ENCODE results near the gene PSMG4.
"Not testable (repeated sequence)": the region's sequence is repeated elsewhere in the genome, so short reads cannot be mapped to it uniquely, and the experiment has no call there.

The PSMG4 gene

GRCh38 chr6:3230256-3230882 is 28.4 kb upstream of the PSMG4 start:
- FAIRE-seq (no peak), DNase-seq (ENCODE audit: low spot score) (no peak)

DNA sequence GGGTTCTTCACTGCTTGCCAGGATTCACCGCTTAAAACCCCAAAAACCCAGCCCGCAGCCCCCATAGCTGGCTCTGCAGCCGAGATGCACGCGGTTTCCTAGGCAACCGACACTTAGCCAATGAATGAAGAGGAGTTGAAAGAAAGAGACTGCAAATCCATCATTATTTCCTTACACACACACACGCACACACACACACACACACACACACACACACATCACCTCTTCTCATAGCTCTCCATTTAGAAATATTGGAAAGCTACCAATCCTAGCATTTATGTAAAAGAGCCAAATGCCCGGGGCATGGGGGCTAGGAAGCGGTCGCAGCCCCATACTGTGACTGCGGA is 27.9 kb upstream of the PSMG4 start:
- FAIRE-seq (no peak), DNase-seq (ENCODE audit: low spot score) (peak; percentile 35)

GRCh38 chr6:3231247-3232016 is 27.3 kb upstream of the PSMG4 start:
- FAIRE-seq (no peak), DNase-seq (ENCODE audit: low spot score) (peak; percentile 74)

- DNase-seq (ENCODE audit: low spot score) (no peak), FAIRE-seq (no peak)
Observed at GRCh38 chr6:3232017-3232945, 26.5 kb upstream of the PSMG4 start.

GRCh38 chr6:3233321-3233720 is 25.4 kb upstream of the PSMG4 start:
- FAIRE-seq: no peak
- no peak for DNase-seq (ENCODE audit: low spot score)

- no peak for DNase-seq (ENCODE audit: low spot score)
- FAIRE-seq: no peak
Observed at GRCh38 chr6:3233904-3234303, 24.8 kb upstream of the PSMG4 start.

DNA sequence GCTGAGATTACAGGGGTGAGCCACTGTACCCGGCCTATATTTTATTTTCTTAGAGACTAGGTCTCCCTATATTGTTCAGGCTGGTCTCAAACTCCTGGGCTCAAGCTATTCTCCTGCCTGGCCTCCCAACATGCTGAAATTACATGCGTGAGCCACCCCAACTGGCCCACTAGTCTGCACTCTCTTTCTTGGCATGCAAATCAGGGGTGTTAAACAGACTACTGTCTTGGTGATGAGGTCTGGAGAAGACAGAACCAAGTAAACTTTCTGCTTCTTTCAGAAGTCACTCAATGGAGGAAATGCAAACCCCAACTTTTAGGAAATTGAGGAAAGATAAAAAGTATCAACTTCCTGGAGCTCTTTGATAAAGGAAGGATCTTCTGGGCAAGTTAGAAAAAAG is 23.3 kb upstream of the PSMG4 start:
- FAIRE-seq: no peak
- DNase-seq (ENCODE audit: low spot score): no peak

- DNase-seq (ENCODE audit: low spot score) (no peak), FAIRE-seq (no peak)
Observed at GRCh38 chr6:3236005-3236404, 22.7 kb upstream of the PSMG4 start.

- FAIRE-seq (no peak), DNase-seq (ENCODE audit: low spot score) (no peak)
Observed at GRCh38 chr6:3237761-3238662, 20.7 kb upstream of the PSMG4 start.

DNA sequence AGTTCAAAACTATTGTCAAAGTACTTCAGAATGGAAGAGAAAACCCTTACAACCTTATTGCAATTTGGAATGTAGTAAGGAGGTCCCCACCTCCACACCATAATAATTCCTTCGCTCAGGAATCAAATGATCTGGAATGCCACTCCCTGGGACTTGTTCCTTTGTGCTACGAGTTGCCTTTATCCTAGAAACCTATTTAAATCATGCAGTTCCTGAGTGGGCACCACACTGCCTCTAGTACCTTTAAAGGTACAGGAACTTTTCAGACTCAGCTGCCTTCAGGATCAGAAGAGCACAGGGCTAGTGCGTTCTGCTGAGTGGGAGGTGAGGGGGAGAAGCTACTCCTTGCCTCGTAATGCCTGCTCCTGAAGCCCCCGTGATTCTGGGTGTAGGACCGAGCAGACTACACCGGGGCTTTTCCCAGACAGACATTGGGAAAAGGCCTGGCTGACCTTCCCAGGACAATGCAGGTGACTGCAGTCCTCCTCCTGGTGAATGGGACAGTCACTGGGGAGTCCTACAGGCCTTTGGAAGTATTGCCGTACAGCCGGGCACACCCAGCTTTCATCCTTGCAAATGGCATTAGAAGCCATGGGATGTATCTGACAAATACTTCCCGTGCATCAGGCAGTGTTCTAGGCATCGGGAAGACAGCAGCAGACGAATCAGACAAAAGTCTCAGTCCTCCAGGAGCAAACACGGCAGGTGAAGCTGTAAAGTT is 19.5 kb upstream of the PSMG4 start:
- DNase-seq (ENCODE audit: low spot score): no peak

GRCh38 chr6:3240595-3240994 is 18.2 kb upstream of the PSMG4 start:
- no peak for FAIRE-seq
- no peak for DNase-seq (ENCODE audit: low spot score)

More for the DNA sequence above, 19.5 kb upstream of the PSMG4 start:
- no peak for FAIRE-seq

DNA sequence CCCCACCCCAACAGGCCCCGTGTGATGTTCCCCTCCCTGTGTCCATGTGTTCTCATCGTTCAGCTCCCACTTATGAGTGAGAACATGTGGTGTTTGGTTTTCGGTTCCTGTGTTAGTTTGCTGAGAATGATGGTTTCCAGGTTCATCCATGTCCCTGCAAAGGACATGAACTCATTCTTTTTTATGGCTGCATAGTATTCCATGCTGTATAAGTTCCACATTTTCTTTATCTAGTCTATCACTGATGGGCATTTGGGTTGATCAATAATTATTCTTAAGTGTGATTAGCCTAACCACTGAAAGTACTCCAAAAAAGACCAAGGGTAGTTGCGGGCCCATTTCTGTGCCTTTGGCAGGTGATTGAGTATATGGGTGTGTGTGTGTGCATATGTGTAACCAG is 17.0 kb upstream of the PSMG4 start:
- not testable (repeated sequence) for FAIRE-seq

DNA sequence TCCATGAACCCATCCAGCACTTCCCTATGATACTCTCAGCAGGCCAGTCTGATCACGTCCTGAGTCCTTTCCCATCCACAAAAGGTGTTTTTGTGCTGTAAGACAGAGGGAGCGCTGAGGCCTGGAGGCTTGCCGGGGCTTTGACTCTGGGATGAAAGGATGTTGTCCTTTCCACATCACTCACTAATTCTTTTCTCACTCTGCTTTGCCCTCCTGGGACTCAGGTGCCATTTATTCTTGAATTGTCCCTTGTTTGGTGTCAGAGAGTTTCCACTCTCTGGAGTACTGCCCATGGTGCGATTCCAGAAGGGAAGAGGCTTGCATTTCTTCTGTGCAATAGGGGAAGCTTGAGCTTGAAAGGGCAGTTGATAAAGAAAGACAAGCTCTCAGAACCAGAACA is 16.0 kb upstream of the PSMG4 start:
- FAIRE-seq (no peak), DNase-seq (ENCODE audit: low spot score) (no peak)

More for the DNA sequence above, 17.0 kb upstream of the PSMG4 start:
- DNase-seq (ENCODE audit: low spot score): not testable (repeated sequence)

- FAIRE-seq (no peak), DNase-seq (ENCODE audit: low spot score) (no peak)
Observed at GRCh38 chr6:3244003-3244831, 14.5 kb upstream of the PSMG4 start.

DNA sequence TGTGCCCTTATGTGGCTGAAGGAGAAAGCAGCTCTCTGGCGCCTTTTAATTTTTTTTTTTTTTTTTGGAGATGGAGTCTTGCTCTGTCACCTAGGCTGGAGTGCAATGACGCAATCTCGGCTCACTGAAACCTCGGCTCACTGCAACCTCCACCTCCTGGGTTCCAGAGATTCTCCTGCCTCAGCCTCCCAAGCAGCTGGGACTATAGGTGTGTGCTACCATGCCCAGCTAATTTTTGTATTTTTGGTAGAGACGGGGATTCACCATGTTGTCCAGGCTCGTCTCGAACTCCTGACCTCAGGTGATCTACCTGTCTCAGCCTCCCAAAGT is 13.9 kb upstream of the PSMG4 start:
- not testable (repeated sequence) for DNase-seq (ENCODE audit: low spot score); FAIRE-seq

- no peak for FAIRE-seq
Observed at GRCh38 chr6:3245216-3245615, 13.5 kb upstream of the PSMG4 start.

GRCh38 chr6:3247255-3248146 is 11.2 kb upstream of the PSMG4 start:
- DNase-seq (ENCODE audit: low spot score) (peak; percentile 86), FAIRE-seq (no peak)

More at GRCh38 chr6:3245216-3245615, 13.5 kb upstream of the PSMG4 start:
- no peak for DNase-seq (ENCODE audit: low spot score)

- DNase-seq (ENCODE audit: low spot score) (no peak), FAIRE-seq (no peak)
Observed at GRCh38 chr6:3249821-3250220, 8.9 kb upstream of the PSMG4 start.

All from urothelium cell line (cell line).